Measurements from ENCODE around the gene NRP2. TPM values are rescaled to one million over a fixed set of nuclear protein-coding genes. Genes with fewer than 3 reads are reported as not detected.

The NRP2 gene
- total RNA-seq, 1 experiment from 2014 or later: 1.2 TPM

DNA sequence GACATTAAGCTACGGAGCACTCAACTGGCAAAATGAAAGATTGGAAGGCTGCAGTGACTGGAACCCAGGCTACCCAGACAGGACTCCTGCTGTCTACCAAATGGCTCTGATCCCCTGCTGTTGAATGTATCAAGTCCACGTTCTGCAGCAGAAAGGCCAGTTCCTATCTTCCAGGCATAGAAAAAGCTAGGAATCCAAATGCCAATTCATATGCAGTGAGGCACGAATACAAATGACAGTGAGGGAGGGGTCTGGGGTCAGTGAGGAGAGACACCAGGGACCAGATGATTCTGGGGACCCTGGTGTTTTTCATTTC, 5.3 kb downstream of the NRP2 start (continued):
- TF ChIP-seq POLR2A (IDR thresholded peaks at IDR 0.05; ENCODE audit: borderline replicate concordance, extremely low read depth, insufficient read depth, insufficient read length): no peak
- no peak for TF ChIP-seq ATF3 (IDR thresholded peaks at IDR 0.05)
- TF ChIP-seq, protein P1, sequence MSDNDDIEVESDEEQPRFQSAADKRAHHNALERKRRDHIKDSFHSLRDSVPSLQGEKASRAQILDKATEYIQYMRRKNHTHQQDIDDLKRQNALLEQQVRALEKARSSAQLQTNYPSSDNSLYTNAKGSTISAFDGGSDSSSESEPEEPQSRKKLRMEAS (IDR thresholded peaks at IDR 0.05): no peak
- TF ChIP-seq, protein P2, sequence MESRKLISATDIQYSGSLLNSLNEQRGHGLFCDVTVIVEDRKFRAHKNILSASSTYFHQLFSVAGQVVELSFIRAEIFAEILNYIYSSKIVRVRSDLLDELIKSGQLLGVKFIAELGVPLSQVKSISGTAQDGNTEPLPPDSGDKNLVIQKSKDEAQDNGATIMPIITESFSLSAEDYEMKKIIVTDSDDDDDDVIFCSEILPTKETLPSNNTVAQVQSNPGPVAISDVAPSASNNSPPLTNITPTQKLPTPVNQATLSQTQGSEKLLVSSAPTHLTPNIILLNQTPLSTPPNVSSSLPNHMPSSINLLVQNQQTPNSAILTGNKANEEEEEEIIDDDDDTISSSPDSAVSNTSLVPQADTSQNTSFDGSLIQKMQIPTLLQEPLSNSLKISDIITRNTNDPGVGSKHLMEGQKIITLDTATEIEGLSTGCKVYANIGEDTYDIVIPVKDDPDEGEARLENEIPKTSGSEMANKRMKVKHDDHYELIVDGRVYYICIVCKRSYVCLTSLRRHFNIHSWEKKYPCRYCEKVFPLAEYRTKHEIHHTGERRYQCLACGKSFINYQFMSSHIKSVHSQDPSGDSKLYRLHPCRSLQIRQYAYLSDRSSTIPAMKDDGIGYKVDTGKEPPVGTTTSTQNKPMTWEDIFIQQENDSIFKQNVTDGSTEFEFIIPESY (IDR thresholded peaks at IDR 0.05; ENCODE audit: extremely low read depth, insufficient replicate concordance, low read length): no peak
- no peak for TF ChIP-seq CBX3 (IDR thresholded peaks at IDR 0.05; ENCODE audit: low read depth)

GRCh38 chr2:205688417-205689200, 6.3 kb downstream of the NRP2 start:
- Histone ChIP-seq H3K4me3 (replicated peaks in 1 of 2; ENCODE audit: low read depth in 1 of 2, low read length in 2 of 2) (no peak overlapping the region), H3K4me2 (ENCODE audit: low read length) (no peak overlapping the region), H2AFZ (ENCODE audit: low read depth, low read length, poor library complexity, severe bottlenecking) (no peak overlapping the region), H3K9ac (ENCODE audit: low read length) (no peak overlapping the region), H3K27ac (ENCODE audit: low read depth, low read length) (no peak overlapping the region), H3K9me3 (ENCODE audit: control insufficient read depth in 1 of 2, insufficient read depth in 1 of 2, low read depth in 1 of 2, low read length in 2 of 2) (no peaks in the 10 kb centered on the region), H3K79me2 (ENCODE audit: insufficient read depth, low read length) (no peaks in the 10 kb centered on the region), H4K20me1 (ENCODE audit: insufficient read depth) (no peaks in the 10 kb centered on the region), H3K36me3 (ENCODE audit: control insufficient read depth in 1 of 2, insufficient read depth in 2 of 2, low read length in 2 of 2) (no peaks in the 10 kb centered on the region), H3K9me2 (ENCODE audit: insufficient read depth) (no peaks in the 10 kb centered on the region), H3K4me1 (ENCODE audit: control insufficient read depth in 1 of 2, insufficient read depth in 2 of 2, low read length in 2 of 2) (peaks cover 2 to 11% of the 10 kb centered on the region in 2 experiments; a peak in 3 of 4 replicates), H3K27me3 (ENCODE audit: insufficient read depth, low read length) (peaks cover 7% of the 10 kb centered on the region; the same call in 1 of the 2 replicates)
- ChIA-PET RAD21 (ENCODE audit: low non-redundant PET in 1 of 2, low total read pairs in 2 of 2, uncharacterized antibody in 2 of 2, unreplicated experiment in 2 of 2) (no interaction called here), CTCF (interaction anchor here (1.4 kb wide), 1 partner anchor 13 kb away, joined by 3 read pairs; no protein-coding TSS in a partner anchor), POLR2A (no interaction called here)
- ATAC-seq (no peak), DNase-seq (ENCODE audit: low read depth, low spot score) (no peak)
- no TSS peak for BruUV-seq (replicated peaks)
- intact Hi-C loops (cut with micrococcal nuclease): loop anchor here (10.0 kb wide), 1 partner anchor 1544 kb away; no protein-coding TSS in a partner anchor
- TF ChIP-seq, protein P2 (IDR thresholded peaks at IDR 0.05; ENCODE audit: extremely low read depth, insufficient replicate concordance, low read length): no peak
- TF ChIP-seq ELF1 (IDR thresholded peaks at IDR 0.05; ENCODE audit: borderline replicate concordance, low read depth): no peak
- no peak for TF ChIP-seq JUND (IDR thresholded peaks at IDR 0.05)
- no peak for TF ChIP-seq CBX3 (IDR thresholded peaks at IDR 0.05; ENCODE audit: low read depth)
- no peak for TF ChIP-seq ZFX (IDR thresholded peaks at IDR 0.05)
- TF ChIP-seq SP1 (IDR thresholded peaks at IDR 0.05; ENCODE audit: low read depth): no peak
- TF ChIP-seq CEBPB (IDR thresholded peaks at IDR 0.05; ENCODE audit: low read depth): no peak
- no peak for TF ChIP-seq CTCF (IDR thresholded peaks at IDR 0.05 in 2 of 3, conservative IDR thresholded peaks at IDR 0.05 in 1 of 3; ENCODE audit: borderline replicate concordance in 1 of 3, insufficient read depth in 1 of 3, low read depth in 2 of 3, low read length in 2 of 3)
- TF ChIP-seq FOSL1 (IDR thresholded peaks at IDR 0.05; ENCODE audit: low read depth): no peak
- TF ChIP-seq REST (IDR thresholded peaks at IDR 0.05; ENCODE audit: low read depth): no peak
- no peak for TF ChIP-seq EZH2 (IDR thresholded peaks at IDR 0.05)

Measured in HCT116 (cell line).